Endometrium (tissue), 2 donors: ENCODE data around the gene N4BP3.

Experiments used
- FAIRE-seq: peaks from 2 replicates; lab custom pipeline; 2012; peaks lifted over from hg19 to GRCh38; lab: Jason Lieb, UNC
- donor health status: control.
- donor health status: control.

The N4BP3 gene

GRCh38 chr5:178104492-178104891 lies 8.8 kb upstream of the N4BP3 start:
- FAIRE-seq: no peak

GRCh38 chr5:178106086-178106485 lies 7.2 kb upstream of the N4BP3 start:
- FAIRE-seq: no peak

GRCh38 chr5:178106556-178107239 lies 6.6 kb upstream of the N4BP3 start:
- no peak for FAIRE-seq

- FAIRE-seq: no peak
Observed at GRCh38 chr5:178107756-178108310, 5.5 kb upstream of the N4BP3 start.

- FAIRE-seq: no peak
Observed at GRCh38 chr5:178108446-178108845, 4.9 kb upstream of the N4BP3 start.

GRCh38 chr5:178108966-178109365 lies 4.4 kb upstream of the N4BP3 start:
- no peak for FAIRE-seq

GRCh38 chr5:178110511-178110910 lies 2.8 kb upstream of the N4BP3 start:
- FAIRE-seq: no peak

GRCh38 chr5:178111925-178112324 lies 1.4 kb upstream of the N4BP3 start:
- no peak for FAIRE-seq

GRCh38 chr5:178112545-178112944 lies 787 bp upstream of the N4BP3 start:
- FAIRE-seq: no peak

- no peak for FAIRE-seq
Observed at GRCh38 chr5:178113841-178114324, 551 bp downstream of the N4BP3 start.

GRCh38 chr5:178114325-178115135 lies 1.2 kb downstream of the N4BP3 start:
- FAIRE-seq: no peak

- no peak for FAIRE-seq
Observed at GRCh38 chr5:178115136-178115813, 1.9 kb downstream of the N4BP3 start.

- no peak for FAIRE-seq
Observed at GRCh38 chr5:178115814-178116142, 2.4 kb downstream of the N4BP3 start.

GRCh38 chr5:178116143-178116885 lies 3.0 kb downstream of the N4BP3 start:
- FAIRE-seq: no peak

- FAIRE-seq: no peak
Observed at GRCh38 chr5:178117923-178118701, 4.8 kb downstream of the N4BP3 start.

- no peak for FAIRE-seq
Observed at GRCh38 chr5:178119915-178120606, 6.7 kb downstream of the N4BP3 start.

- no peak for FAIRE-seq
Observed at GRCh38 chr5:178120607-178121357, 7.5 kb downstream of the N4BP3 start.

- no peak for FAIRE-seq
Observed at GRCh38 chr5:178121391-178122276, 8.3 kb downstream of the N4BP3 start.

- no peak for FAIRE-seq
Observed at GRCh38 chr5:178122346-178122745, 9.0 kb downstream of the N4BP3 start.
